ENCODE results near the gene NEGR1. TPM values are rescaled to one million over a fixed set of nuclear protein-coding genes. Genes with fewer than 3 reads are reported as not detected.

Gene NEGR1
- total and polyA plus RNA-seq, 4 donors: 0.08 to 0.14 (median 0.12) TPM; not detected in 1

DNA sequence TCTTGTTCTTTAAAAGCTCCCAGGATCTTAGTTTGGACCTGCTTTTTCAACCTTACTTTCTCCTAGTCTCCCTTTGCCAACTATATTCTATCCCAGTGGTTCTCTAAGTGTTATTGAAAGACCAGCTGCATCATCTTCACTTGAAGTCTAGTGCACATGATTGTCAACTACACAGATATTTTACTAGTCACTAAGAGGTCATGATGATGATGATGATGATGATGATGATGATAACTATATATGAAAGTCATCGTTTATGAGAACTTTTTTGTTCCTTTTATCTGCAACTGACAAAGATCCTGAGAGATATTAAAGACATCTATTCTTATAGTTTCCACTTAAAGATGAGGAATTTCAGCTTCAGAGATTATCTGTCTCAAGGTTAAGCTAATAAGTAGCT lies 722.5 kb downstream of the NEGR1 start:
- no peak overlapping the region for H3K27ac ChIP-seq (ENCODE audit: low read depth in 1 of 2, low read length in 2 of 2)
- H3K36me3 ChIP-seq (ENCODE audit: control insufficient read depth in 4 of 4, insufficient read depth in 3 of 4, low read depth in 1 of 4, low read length in 3 of 4): no peaks in the 10 kb centered on the region
- TF ChIP-seq TAF1 (conservative IDR thresholded peaks at IDR 0.05) (no peak), EGR1 (IDR thresholded peaks at IDR 0.05; ENCODE audit: low read depth in 2 of 2) (no peak), RAD21 (IDR thresholded peaks at IDR 0.05) (no peak), RXRA (IDR thresholded peaks at IDR 0.05) (no peak), FOXA2 (IDR thresholded peaks at IDR 0.05) (no peak), HNF4A (conservative IDR thresholded peaks at IDR 0.05) (no peak)
- TF ChIP-seq, protein P1, sequence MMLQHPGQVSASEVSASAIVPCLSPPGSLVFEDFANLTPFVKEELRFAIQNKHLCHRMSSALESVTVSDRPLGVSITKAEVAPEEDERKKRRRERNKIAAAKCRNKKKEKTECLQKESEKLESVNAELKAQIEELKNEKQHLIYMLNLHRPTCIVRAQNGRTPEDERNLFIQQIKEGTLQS (IDR thresholded peaks at IDR 0.05): no peak
- TF ChIP-seq, protein P2, sequence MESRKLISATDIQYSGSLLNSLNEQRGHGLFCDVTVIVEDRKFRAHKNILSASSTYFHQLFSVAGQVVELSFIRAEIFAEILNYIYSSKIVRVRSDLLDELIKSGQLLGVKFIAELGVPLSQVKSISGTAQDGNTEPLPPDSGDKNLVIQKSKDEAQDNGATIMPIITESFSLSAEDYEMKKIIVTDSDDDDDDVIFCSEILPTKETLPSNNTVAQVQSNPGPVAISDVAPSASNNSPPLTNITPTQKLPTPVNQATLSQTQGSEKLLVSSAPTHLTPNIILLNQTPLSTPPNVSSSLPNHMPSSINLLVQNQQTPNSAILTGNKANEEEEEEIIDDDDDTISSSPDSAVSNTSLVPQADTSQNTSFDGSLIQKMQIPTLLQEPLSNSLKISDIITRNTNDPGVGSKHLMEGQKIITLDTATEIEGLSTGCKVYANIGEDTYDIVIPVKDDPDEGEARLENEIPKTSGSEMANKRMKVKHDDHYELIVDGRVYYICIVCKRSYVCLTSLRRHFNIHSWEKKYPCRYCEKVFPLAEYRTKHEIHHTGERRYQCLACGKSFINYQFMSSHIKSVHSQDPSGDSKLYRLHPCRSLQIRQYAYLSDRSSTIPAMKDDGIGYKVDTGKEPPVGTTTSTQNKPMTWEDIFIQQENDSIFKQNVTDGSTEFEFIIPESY (IDR thresholded peaks at IDR 0.05): no peak
- TF ChIP-seq, protein P3, sequence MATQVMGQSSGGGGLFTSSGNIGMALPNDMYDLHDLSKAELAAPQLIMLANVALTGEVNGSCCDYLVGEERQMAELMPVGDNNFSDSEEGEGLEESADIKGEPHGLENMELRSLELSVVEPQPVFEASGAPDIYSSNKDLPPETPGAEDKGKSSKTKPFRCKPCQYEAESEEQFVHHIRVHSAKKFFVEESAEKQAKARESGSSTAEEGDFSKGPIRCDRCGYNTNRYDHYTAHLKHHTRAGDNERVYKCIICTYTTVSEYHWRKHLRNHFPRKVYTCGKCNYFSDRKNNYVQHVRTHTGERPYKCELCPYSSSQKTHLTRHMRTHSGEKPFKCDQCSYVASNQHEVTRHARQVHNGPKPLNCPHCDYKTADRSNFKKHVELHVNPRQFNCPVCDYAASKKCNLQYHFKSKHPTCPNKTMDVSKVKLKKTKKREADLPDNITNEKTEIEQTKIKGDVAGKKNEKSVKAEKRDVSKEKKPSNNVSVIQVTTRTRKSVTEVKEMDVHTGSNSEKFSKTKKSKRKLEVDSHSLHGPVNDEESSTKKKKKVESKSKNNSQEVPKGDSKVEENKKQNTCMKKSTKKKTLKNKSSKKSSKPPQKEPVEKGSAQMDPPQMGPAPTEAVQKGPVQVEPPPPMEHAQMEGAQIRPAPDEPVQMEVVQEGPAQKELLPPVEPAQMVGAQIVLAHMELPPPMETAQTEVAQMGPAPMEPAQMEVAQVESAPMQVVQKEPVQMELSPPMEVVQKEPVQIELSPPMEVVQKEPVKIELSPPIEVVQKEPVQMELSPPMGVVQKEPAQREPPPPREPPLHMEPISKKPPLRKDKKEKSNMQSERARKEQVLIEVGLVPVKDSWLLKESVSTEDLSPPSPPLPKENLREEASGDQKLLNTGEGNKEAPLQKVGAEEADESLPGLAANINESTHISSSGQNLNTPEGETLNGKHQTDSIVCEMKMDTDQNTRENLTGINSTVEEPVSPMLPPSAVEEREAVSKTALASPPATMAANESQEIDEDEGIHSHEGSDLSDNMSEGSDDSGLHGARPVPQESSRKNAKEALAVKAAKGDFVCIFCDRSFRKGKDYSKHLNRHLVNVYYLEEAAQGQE (IDR thresholded peaks at IDR 0.05): no peak
- DNase-seq (ENCODE audit: low spot score): no peak
- H3K9ac ChIP-seq (ENCODE audit: low read depth in 1 of 2, low read length in 2 of 2): no peak overlapping the region
- peaks cover 0 to 3% (median 0%) of the 10 kb centered on the region in 4 donors for H3K27me3 ChIP-seq (ENCODE audit: control insufficient read depth in 4 of 4, insufficient read depth in 4 of 4, low read length in 3 of 4)
- WGBS: 71% methylated on average over 1 of the region's 1 CpG
- no peaks in the 10 kb centered on the region for H3K9me3 ChIP-seq (ENCODE audit: control insufficient read depth in 4 of 4, low read length in 3 of 4)
- H3K4me3 ChIP-seq (ENCODE audit: low read depth in 1 of 3, low read length in 3 of 3): no peak overlapping the region
- H3K4me1 ChIP-seq (ENCODE audit: control insufficient read depth in 4 of 4, insufficient read depth in 4 of 4, low read length in 3 of 4): no peaks in the 10 kb centered on the region

DNA sequence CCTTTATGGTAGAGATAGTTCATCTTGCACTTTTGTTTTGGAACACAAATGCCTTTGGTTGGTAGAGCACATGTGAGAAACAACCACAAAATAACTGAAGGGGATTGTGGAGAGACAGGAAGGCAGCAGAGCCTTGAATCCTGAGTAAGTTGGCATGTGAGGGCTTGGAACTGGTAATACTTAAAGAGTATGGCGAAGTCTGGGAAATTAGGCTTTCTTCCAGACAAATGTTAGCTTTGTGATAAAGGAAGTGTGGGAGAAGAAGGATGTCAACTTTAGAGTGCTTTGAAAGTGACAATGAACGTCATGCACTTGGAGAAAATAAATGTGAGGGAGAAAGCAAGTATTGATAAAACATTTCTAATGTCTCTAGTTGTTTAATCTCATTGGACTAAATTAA lies 725.2 kb downstream of the NEGR1 start:
- H3K27ac ChIP-seq (ENCODE audit: low read depth in 1 of 2, low read length in 2 of 2): no peak overlapping the region
- TF ChIP-seq CTCF (IDR thresholded peaks at IDR 0.05; ENCODE audit: low read depth, low read length, missing input control) (no peak), RXRA (IDR thresholded peaks at IDR 0.05) (no peak), FOXA2 (IDR thresholded peaks at IDR 0.05) (no peak), MAX (IDR thresholded peaks at IDR 0.05) (no peak), HNF4A (conservative IDR thresholded peaks at IDR 0.05) (no peak), SP1 (IDR thresholded peaks at IDR 0.05) (no peak), HNF4G (IDR thresholded peaks at IDR 0.05) (no peak), TAF1 (conservative IDR thresholded peaks at IDR 0.05) (no peak), JUND (IDR thresholded peaks at IDR 0.05) (no peak), GABPA (IDR thresholded peaks at IDR 0.05 in 1 of 2, conservative IDR thresholded peaks at IDR 0.05 in 1 of 2) (no peak), FOXA1 (IDR thresholded peaks at IDR 0.05) (no peak), EGR1 (IDR thresholded peaks at IDR 0.05; ENCODE audit: low read depth in 2 of 2) (no peak), NR2F2 (IDR thresholded peaks at IDR 0.05) (no peak), YY1 (IDR thresholded peaks at IDR 0.05) (no peak), RAD21 (IDR thresholded peaks at IDR 0.05) (no peak)
- TF ChIP-seq, protein P1 (IDR thresholded peaks at IDR 0.05): no peak
- TF ChIP-seq, protein P3 (IDR thresholded peaks at IDR 0.05): no peak
- TF ChIP-seq, protein P2 (IDR thresholded peaks at IDR 0.05): no peak
- no peaks in the 10 kb centered on the region for H3K9me3 ChIP-seq (ENCODE audit: control insufficient read depth in 4 of 4, low read length in 3 of 4)
- no peaks in the 10 kb centered on the region for H3K4me1 ChIP-seq (ENCODE audit: control insufficient read depth in 4 of 4, insufficient read depth in 4 of 4, low read length in 3 of 4)
- no peak overlapping the region for H3K9ac ChIP-seq (ENCODE audit: low read depth in 1 of 2, low read length in 2 of 2)
- peaks cover 0 to 3% (median 0%) of the 10 kb centered on the region in 4 donors for H3K27me3 ChIP-seq (ENCODE audit: control insufficient read depth in 4 of 4, insufficient read depth in 4 of 4, low read length in 3 of 4)
- DNase-seq (ENCODE audit: low spot score): no peak
- no peak overlapping the region for H3K4me3 ChIP-seq (ENCODE audit: low read depth in 1 of 3, low read length in 3 of 3)
- H3K36me3 ChIP-seq (ENCODE audit: control insufficient read depth in 4 of 4, insufficient read depth in 3 of 4, low read depth in 1 of 4, low read length in 3 of 4): no peaks in the 10 kb centered on the region
- 37% methylated on average over 2 of the region's 2 CpGs for WGBS
